ENCODE results near the gene EWSR1.

Gene EWSR1

GRCh38 chr22:29325785-29326315 is 57.8 kb downstream of the EWSR1 start:
- TF ChIP-seq EZH2phosphoT487 (IDR thresholded peaks at IDR 0.05; ENCODE audit: borderline replicate concordance, low read length) (no peak), CTCF (IDR thresholded peaks at IDR 0.05; ENCODE audit: low read depth, low read length, poor library complexity, severe bottlenecking) (no peak)
- Histone ChIP-seq H3K27me3 (ENCODE audit: control insufficient read depth, low read length) (no peaks in the 10 kb centered on the region), H3K4me2 (ENCODE audit: low read length) (no peak overlapping the region), H3K4me1 (ENCODE audit: control insufficient read depth, low read length) (peaks cover 7% of the 10 kb centered on the region), H4K20me1 (ENCODE audit: control insufficient read depth, insufficient read depth, low read depth, low read length) (no peaks in the 10 kb centered on the region), H3K79me2 (ENCODE audit: control insufficient read depth, low read length) (no peaks in the 10 kb centered on the region), H3K9me3 (ENCODE audit: control insufficient read depth, insufficient read depth, low read length) (no peaks in the 10 kb centered on the region), H3K27ac (ENCODE audit: low read depth, low read length) (no peak overlapping the region), H3K9me2 (replicated peaks; ENCODE audit: control insufficient read depth, low read length) (no peaks in the 10 kb centered on the region), H3F3A (ENCODE audit: control insufficient read depth, insufficient read depth) (no peaks in the 10 kb centered on the region), H3K4me3 (ENCODE audit: low read length) (no peak overlapping the region), H3K36me3 (ENCODE audit: control insufficient read depth, low read length) (peaks cover 39% of the 10 kb centered on the region)

GRCh38 chr22:29326481-29326880 is 58.4 kb downstream of the EWSR1 start:
- H3K9me3 ChIP-seq (ENCODE audit: control insufficient read depth, insufficient read depth, low read length), result no peaks in the 10 kb centered on the region
- no peak overlapping the region for H3K27ac ChIP-seq (ENCODE audit: low read depth, low read length)
- H3K9me2 ChIP-seq (replicated peaks; ENCODE audit: control insufficient read depth, low read length), result no peaks in the 10 kb centered on the region
- no peaks in the 10 kb centered on the region for H4K20me1 ChIP-seq (ENCODE audit: control insufficient read depth, insufficient read depth, low read depth, low read length)
- no peaks in the 10 kb centered on the region for H3F3A ChIP-seq (ENCODE audit: control insufficient read depth, insufficient read depth)
- no peak overlapping the region for H3K4me3 ChIP-seq (ENCODE audit: low read length)
- no peaks in the 10 kb centered on the region for H3K27me3 ChIP-seq (ENCODE audit: control insufficient read depth, low read length)
- peaks cover 1% of the 10 kb centered on the region for H3K4me1 ChIP-seq (ENCODE audit: control insufficient read depth, low read length)
- H3K79me2 ChIP-seq (ENCODE audit: control insufficient read depth, low read length), result no peaks in the 10 kb centered on the region
- H3K36me3 ChIP-seq (ENCODE audit: control insufficient read depth, low read length), result peaks cover 40% of the 10 kb centered on the region
- no peak overlapping the region for H3K4me2 ChIP-seq (ENCODE audit: low read length)
- no peak for TF ChIP-seq EZH2phosphoT487 (IDR thresholded peaks at IDR 0.05; ENCODE audit: borderline replicate concordance, low read length)

DNA sequence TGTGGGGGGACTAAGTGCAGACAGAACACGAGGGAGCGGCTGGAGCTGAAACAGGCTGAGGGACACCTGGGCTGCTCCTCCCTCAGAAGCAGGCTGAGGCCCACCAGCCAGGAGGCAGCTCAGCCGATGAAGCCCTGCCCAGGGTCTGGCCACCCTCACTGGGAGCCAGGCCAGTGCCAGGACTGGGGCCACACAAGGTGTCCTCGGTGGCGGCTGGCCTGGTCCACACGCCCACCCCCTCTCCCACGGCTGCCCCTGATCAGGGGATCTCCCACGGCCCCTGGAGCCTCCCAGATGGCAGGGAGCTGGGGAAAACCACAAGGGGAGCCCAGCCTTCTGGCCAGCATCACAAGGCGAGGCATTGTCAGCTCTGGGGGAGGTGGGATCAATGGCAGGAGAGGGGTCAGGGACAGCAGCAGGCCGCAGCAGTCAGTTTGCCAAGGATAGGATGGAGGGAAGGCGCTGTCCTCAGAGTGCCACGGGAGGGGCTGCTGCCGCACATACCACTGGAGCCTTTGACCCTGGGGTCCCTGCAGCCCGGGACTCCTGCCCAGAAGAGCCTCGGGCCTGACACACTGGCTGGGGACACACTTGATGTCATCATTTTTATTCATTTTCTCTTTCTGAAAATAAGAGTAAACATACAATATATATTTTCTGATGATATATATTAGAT is 59.2 kb downstream of the EWSR1 start:
- H3K79me2 ChIP-seq (ENCODE audit: control insufficient read depth, low read length), result no peaks in the 10 kb centered on the region
- no peaks in the 10 kb centered on the region for H3K27me3 ChIP-seq (ENCODE audit: control insufficient read depth, low read length)
- no peak overlapping the region for H3K27ac ChIP-seq (ENCODE audit: low read depth, low read length)
- TF ChIP-seq CTCF (IDR thresholded peaks at IDR 0.05; ENCODE audit: low read depth, low read length, poor library complexity, severe bottlenecking), result no peak
- TF ChIP-seq EZH2phosphoT487 (IDR thresholded peaks at IDR 0.05; ENCODE audit: borderline replicate concordance, low read length), result no peak
- H3K9me2 ChIP-seq (replicated peaks; ENCODE audit: control insufficient read depth, low read length), result no peaks in the 10 kb centered on the region
- H3F3A ChIP-seq (ENCODE audit: control insufficient read depth, insufficient read depth), result no peaks in the 10 kb centered on the region
- H3K9me3 ChIP-seq (ENCODE audit: control insufficient read depth, insufficient read depth, low read length), result no peaks in the 10 kb centered on the region
- peaks cover 48% of the 10 kb centered on the region for H3K36me3 ChIP-seq (ENCODE audit: control insufficient read depth, low read length)
- H3K4me1 ChIP-seq (ENCODE audit: control insufficient read depth, low read length), result no peaks in the 10 kb centered on the region
- no peak overlapping the region for H3K4me3 ChIP-seq (ENCODE audit: low read length)
- no peak overlapping the region for H3K4me2 ChIP-seq (ENCODE audit: low read length)
- H4K20me1 ChIP-seq (ENCODE audit: control insufficient read depth, insufficient read depth, low read depth, low read length), result no peaks in the 10 kb centered on the region

- H3K4me1 ChIP-seq (ENCODE audit: control insufficient read depth, low read length), result no peaks in the 10 kb centered on the region
- H3K27ac ChIP-seq (ENCODE audit: low read depth, low read length), result no peak overlapping the region
- H3K9me3 ChIP-seq (ENCODE audit: control insufficient read depth, insufficient read depth, low read length), result no peaks in the 10 kb centered on the region
- H3K4me2 ChIP-seq (ENCODE audit: low read length), result no peak overlapping the region
- H4K20me1 ChIP-seq (ENCODE audit: control insufficient read depth, insufficient read depth, low read depth, low read length), result no peaks in the 10 kb centered on the region
- no peak overlapping the region for H3K4me3 ChIP-seq (ENCODE audit: low read length)
- H3K27me3 ChIP-seq (ENCODE audit: control insufficient read depth, low read length), result no peaks in the 10 kb centered on the region
- no peaks in the 10 kb centered on the region for H3F3A ChIP-seq (ENCODE audit: control insufficient read depth, insufficient read depth)
- no peaks in the 10 kb centered on the region for H3K9me2 ChIP-seq (replicated peaks; ENCODE audit: control insufficient read depth, low read length)
- H3K79me2 ChIP-seq (ENCODE audit: control insufficient read depth, low read length), result no peaks in the 10 kb centered on the region
- no peak for TF ChIP-seq EZH2phosphoT487 (IDR thresholded peaks at IDR 0.05; ENCODE audit: borderline replicate concordance, low read length)
- no peak for TF ChIP-seq CTCF (IDR thresholded peaks at IDR 0.05; ENCODE audit: low read depth, low read length, poor library complexity, severe bottlenecking)
- peaks cover 56% of the 10 kb centered on the region for H3K36me3 ChIP-seq (ENCODE audit: control insufficient read depth, low read length)
Measured at GRCh38 chr22:29328055-29328454, 60.0 kb downstream of the EWSR1 start.
